ENCODE data around the gene RELCH.
A peak's percentile ranks its signal among the peaks of the same experiment; 100 is the strongest.

The RELCH gene

DNA sequence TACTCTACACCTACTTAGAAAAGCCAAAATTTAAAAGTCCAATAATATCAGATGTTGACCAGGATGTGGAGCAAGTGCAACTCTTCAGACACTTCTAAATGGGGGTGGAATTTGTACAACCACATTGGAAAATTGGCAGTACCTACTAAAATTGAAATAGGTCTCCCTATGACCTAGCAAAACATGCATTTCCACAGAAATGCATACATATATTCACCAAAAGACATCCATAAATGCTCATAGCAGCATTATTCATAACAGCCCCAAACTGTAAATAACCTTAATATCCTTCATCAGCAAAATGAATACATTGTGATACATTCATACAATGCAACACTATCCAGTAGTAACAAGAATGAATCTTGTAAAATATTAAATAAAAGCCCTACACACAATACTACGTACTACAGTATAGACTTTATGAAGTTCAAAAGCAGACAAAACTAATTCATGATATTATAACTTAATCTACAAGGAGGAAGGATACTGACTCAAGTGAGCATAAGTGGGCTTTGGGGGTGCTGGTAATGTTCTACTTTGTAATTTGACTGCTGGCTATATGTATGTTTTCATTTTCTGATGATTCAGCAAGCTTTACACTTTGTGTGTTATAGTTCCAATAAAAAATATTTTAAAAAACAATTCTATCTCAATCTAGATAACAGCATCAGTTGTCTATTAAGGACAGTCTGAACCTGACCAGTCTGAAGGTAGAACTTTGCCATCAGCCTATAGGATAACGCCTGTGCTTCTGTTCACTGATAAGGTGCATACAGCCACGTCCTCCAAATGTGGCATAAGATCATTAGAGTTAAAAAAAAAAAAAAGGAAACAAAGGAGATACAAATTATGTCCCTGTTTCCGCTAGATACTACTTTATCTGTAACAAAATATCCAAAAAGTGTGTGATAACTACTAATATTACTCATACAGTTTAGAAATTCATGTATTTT is 131.4 kb downstream of the RELCH start:
- Mint-ChIP-seq H3K27ac (no peak overlapping the region), H3K9me3 (no peaks in the 10 kb centered on the region), H3K4me1 (peaks cover 9% of the 10 kb centered on the region), H3K4me3 (no peak overlapping the region), H3K27me3 (peaks cover 34% of the 10 kb centered on the region)
- ATAC-seq = no peak
- no peak for DNase-seq

DNA sequence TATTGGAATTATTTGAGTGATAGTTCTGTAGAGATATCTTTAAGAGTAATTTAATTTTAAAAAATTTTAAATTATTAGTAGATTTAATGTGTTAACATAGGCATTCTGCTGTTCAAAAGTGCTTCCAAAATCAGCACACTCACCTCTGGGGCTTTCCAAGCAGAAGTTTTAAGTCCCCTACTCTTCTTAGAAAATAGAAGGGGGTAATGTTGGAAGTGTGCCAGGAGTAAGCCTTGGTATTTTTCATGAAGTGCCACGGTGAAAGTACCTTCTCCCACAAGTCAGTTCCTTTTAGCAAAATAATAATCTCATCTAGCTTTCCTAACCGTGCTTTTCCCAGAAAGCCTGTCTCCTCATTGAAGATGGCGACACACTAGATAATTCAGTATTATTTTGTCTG is 134.1 kb downstream of the RELCH start:
- ATAC-seq (no peak), DNase-seq (no peak)
- H3K4me3 Mint-ChIP-seq = no peak overlapping the region
- no peak overlapping the region for H3K27ac Mint-ChIP-seq
- peaks cover 55% of the 10 kb centered on the region for H3K27me3 Mint-ChIP-seq
- H3K9me3 Mint-ChIP-seq = no peaks in the 10 kb centered on the region
- H3K4me1 Mint-ChIP-seq = peaks cover 27% of the 10 kb centered on the region

DNA sequence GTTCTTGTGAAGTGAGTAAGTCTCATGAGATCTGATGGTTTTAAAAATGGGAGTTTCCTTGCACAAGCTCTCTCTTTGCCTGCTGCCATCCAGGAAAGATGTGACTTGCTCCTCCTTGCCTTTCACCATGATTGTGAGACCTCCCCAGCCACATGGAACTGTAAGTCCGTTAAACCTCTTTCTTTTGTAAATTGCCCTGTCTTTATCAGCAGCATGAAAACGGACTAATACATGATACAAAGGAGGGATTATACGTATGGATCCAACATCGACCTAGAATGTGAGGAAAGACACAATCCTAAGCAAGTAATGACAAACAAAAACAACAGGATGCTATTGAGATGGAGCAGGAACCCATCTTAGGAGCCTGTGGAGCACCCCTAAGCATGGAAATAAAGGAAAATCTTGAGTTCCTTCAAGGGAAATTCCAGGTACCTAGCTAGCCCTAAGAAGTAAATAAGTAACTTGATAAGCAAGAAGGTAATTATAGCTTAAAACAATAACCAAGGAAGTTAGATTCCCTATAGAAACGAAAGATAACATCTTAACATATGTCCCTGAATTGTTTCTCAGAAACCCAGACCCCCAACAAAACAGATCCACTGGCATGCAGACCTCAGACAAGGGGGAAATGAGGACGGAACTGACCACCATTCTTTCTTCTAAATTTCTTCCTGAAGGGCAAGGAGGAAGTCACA is 136.6 kb downstream of the RELCH start:
- H3K4me1 Mint-ChIP-seq = peaks cover 39% of the 10 kb centered on the region
- H3K27me3 Mint-ChIP-seq = peaks cover 64% of the 10 kb centered on the region
- no peak overlapping the region for H3K27ac Mint-ChIP-seq
- ATAC-seq = no peak
- H3K9me3 Mint-ChIP-seq = no peaks in the 10 kb centered on the region
- no peak for DNase-seq
- H3K4me3 Mint-ChIP-seq = peak overlapping the region in 1 of 2 donors; percentile 21

DNA sequence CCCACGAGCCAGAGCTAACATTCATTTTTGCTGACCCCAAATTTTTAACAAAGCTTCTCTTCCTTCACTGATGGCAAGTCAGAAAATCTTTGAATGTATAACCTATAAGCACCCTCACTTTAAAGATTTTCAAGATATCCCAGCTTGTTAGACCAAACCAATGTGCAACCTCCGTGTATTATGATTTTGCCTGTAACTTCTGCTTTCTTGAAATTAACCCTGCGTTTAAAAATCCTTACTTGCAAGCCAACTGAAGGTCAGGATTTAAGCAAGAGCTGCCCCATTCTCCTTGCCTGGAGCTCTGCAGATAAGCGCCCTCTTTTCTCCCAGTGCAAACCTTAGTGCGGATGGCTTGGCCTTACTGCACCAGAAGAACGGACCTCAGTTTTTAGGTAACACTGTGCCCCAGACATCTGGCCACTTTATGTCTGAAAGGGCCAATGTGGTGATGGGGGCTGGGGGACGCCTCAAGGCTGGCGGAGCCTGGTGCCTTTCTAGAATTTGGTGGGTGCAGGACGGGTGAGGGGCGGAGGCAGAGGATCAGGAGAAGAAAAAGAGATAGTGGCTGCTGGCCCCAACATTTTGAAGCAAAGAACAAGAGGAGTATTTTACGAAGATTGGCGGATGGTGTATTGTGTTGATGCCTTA is 137.2 kb downstream of the RELCH start:
- DNase-seq (no peak), ATAC-seq (no peak)
- Mint-ChIP-seq H3K4me3 (peak overlapping the region; percentile 67 to 74), H3K4me1 (peaks cover 46% of the 10 kb centered on the region), H3K27me3 (peaks cover 71% of the 10 kb centered on the region), H3K27ac (peak overlapping the region in 1 of 2 donors; percentile 41), H3K9me3 (no peaks in the 10 kb centered on the region)

DNA sequence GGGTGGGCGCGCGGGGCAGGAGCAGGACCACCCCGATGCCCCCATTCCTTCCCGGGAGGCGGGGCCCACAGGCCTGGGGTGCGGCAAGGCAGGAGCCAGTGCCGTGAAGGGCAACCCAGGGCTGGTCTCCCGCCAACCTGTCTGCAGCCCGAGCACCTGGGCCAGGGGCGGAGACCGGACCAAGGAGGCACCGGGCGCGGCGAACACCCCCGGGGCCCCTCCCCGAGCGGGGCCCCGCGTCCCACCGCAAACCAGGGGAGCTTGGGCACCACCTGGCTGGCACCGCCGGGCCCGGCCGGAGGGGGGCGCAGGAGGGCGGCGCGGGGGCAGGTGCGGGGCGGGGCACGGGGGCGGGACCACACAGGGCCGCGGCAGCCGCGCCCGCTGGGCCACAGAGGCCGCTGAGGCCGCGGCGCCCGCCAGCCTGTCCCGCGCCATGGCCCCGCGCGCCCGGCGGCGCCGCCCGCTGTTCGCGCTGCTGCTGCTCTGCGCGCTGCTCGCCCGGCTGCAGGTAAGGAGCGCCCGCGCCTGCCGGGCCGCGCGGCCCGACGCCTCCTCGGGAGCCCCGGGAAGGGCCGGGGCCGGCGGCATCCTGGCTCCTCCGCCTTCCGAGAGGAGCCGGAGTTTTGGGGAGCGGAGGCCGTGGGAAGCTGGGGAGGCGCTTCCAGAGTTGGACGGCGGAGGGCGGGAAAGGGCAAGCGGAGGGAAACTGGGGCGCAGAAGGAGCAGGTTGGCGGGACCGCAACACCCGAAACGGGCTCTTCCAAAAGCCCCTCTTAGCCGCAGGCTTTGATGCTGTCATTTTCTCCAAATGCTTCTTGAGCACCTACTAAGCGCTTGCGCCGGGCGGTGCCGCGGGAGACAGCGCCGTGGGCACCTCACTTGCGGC is 138.1 kb downstream of the RELCH start, which contains the start of gene TNFRSF11A:
Gene TNFRSF11A (plus strand): TSS at position 394 of the 889 bp plus-strand sequence. CDS start 43 bp downstream, at position 437.
- H3K4me3 Mint-ChIP-seq = peak within 1 kb of the TSS; percentile 80 to 94
- ATAC-seq (peak; percentile 80), DNase-seq (peak; percentile 52 to 73)
- H3K27me3 Mint-ChIP-seq = peaks cover 80% of the 10 kb centered on the region
- peak within 1 kb of the TSS in 1 of 2 donors; percentile 41 for H3K27ac Mint-ChIP-seq
- no peaks in the 10 kb centered on the region for H3K9me3 Mint-ChIP-seq
- peaks cover 54% of the 10 kb centered on the region for H3K4me1 Mint-ChIP-seq

DNA sequence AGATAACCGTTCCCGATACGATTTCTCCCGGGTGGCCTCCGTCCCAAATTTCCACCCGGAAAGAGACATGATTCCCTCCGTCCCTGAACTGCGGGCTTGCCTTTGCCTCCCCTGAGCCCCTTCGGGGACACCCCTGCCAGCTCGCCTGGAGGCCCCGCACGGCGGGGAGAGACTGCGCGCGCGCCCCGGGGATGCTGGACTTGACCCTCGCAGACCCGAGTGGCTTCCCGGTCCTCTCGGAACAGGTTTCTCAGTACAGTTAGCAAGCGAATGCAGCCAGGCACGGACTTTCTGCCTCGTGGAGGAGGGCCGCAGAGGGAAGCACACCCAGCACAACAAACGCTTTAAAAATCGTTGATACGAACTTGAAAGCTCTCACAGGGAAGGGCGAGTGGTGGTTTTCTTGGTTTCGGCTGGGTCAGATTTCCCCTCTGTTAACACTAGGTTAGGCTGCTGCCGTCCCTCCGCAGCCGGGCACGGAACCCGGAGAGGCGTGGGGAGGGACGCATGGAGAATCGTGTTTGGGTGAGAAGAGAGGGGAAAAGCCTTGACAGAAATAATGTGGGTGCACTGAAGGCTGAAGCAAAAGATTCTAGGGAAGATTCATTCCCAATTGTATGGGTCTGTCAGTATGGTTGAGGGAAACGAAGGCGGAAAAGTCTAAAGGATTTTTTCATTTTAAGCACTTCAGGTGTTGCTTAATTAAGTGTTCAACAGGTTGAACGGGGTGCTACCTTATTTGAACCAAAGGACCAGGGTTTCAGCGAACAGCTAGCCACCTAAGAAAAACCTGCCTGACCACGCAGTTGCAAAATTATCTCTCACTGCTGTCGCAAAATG is 139.0 kb downstream of the RELCH start:
- Mint-ChIP-seq H3K27me3 (peaks cover 87% of the 10 kb centered on the region), H3K4me3 (peak overlapping the region; percentile 80 to 94), H3K27ac (no peak overlapping the region), H3K9me3 (no peaks in the 10 kb centered on the region), H3K4me1 (peaks cover 60% of the 10 kb centered on the region)
- ATAC-seq (peak; percentile 42), DNase-seq (peak; percentile 36 to 38)

DNA sequence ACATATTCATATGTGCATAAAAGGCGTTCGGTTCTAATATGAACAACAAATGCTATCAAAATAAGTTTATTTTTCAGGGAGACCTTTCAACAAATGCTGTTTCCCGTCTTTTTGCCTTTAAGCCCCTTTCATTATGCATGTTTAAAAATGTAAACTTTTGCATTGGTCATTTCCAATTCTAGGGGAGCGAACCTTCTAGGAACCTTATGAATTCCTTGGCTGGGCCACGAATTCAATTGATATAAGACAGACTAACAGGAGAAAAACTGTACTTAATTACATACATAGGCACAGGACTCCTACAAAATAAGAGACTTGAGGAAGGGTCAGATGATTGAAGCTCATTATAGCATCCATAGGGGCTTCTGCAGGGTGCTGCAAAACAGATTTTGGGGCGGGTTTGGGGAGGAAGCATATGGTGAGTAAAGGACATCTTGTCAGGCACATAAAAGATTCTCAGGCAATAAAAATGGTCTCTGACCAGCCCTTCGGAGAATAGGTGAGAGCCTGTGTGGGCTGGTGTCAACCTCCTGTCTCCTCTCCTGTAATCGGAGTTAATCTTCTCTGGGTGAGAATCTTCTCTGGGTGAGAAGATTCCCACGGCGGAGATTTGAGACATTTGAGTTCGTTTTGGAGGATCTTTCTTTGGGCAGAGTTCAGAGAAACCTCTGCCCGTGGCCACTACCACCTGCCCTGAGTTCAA is 139.7 kb downstream of the RELCH start:
- H3K27me3 Mint-ChIP-seq = peaks cover 91% of the 10 kb centered on the region

DNA sequence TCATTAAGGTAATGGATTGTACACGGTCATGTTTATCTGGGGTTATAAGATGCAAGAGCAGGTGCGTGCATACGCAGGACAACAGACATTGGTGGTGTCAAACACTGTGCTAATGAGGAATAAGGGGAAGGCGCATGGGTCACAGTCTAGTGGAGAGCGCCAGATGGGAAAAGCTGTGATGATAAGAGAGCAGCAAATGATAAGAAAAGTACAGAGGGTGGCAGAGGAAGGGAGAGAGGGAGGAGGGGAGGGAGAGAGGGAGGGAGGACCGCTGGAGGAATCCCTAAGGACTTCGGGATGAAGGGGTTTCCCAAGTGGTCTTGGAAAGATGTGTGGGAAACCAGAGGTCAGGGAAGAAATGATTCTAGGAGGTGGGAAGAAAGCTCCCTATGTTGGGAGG is 140.9 kb downstream of the RELCH start:
- DNase-seq (no peak), ATAC-seq (no peak)
- H3K4me1 Mint-ChIP-seq = peaks cover 64% of the 10 kb centered on the region
- peaks cover 89% of the 10 kb centered on the region for H3K27me3 Mint-ChIP-seq
- H3K4me3 Mint-ChIP-seq = no peak overlapping the region
- no peaks in the 10 kb centered on the region for H3K9me3 Mint-ChIP-seq
- no peak overlapping the region for H3K27ac Mint-ChIP-seq

More for the DNA sequence above, 139.7 kb downstream of the RELCH start:
- H3K27ac Mint-ChIP-seq = no peak overlapping the region
- H3K4me1 Mint-ChIP-seq = peaks cover 62% of the 10 kb centered on the region
- peak overlapping the region in 1 of 2 donors; percentile 80 for H3K4me3 Mint-ChIP-seq
- DNase-seq (no peak), ATAC-seq (no peak)
- no peaks in the 10 kb centered on the region for H3K9me3 Mint-ChIP-seq

DNA sequence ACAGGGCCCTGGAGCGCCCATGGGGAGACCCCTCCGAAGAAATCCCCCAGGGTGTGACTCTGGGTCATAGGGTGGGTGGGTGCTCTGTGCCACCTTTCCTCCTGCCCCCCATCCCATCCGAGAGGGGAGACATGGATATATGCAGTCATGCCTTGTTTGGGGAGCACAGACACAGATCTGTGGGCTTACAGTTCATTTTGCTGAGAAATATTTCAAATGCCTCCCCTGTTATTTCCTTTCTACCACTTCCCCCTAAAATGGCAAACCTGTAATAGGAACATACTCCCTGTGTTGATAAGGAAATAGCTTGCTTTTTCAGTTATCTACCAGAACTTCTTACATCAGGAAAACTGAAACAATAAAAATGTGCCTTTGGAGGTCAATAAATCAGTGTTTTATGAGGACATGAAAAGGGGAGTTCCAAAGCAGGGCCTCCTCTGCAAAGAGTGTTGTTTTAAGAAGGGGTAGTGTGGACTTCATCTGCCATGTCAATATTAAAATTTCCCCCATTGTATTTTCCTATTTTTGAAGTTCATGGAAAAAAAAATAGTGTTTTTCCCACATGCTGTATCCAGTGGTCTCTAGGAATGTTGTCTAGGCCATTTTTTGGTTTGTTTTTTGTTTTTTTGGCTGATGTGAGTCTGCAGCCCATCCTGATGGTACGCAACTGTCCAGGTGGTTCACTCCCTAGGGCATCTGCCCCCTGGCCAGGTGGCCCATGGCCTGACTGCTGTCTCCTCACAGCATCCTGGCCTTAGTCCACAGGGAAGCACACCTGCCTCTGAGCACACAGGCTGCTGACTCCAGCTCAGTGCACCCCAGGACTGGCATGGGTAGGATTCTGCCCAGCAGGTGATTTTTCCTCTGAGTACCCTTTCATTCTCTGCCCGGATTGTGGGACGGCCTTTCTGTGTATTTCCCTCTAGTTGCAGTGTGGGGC is 141.8 kb downstream of the RELCH start:
- Mint-ChIP-seq H3K27me3 (peaks cover 86% of the 10 kb centered on the region), H3K4me3 (peak overlapping the region in 1 of 2 donors; percentile 70), H3K27ac (peak overlapping the region in 1 of 2 donors; percentile 48)

DNA sequence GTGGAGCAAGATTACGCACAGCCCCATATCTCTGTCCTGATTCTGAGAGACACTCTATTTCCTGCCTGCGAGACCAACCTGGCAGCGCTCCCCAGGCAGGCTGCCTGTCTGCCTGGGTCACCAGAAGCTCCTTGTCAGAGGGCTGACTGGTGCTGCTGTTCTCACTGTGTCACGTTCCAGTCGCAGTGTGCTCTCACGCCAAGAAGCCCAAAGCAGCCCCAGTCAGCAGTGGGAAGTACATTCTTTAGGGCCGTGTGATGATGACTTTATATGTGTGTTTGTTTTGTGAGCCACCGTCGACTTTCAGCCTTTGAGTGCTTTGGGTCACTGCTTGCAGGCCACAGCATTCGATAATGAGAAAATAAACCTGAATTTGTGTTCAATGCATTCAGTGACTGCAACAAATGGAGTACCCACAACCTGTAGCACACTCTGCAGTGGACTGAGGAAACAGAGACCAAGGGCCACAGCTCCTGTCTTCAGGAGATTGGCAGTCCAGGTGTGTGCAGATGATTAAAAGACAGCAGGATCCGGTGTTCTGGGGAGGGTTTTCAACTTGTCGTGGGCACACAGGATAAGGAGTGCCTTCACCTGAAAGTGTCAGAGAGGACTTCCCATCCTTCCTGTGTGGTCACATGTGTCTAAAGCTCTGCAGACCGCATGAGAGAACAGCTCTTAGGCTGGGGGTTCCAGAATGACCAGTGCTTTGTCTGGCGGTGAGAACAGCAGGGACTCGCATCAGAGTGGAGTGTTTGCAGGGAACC is 142.8 kb downstream of the RELCH start:
- Mint-ChIP-seq H3K27me3 (peaks cover 75% of the 10 kb centered on the region), H3K4me3 (peak overlapping the region in 1 of 2 donors; percentile 70), H3K4me1 (peaks cover 48% of the 10 kb centered on the region), H3K27ac (peak overlapping the region in 1 of 2 donors; percentile 48), H3K9me3 (no peaks in the 10 kb centered on the region)
- peak; percentile 67 for ATAC-seq
- peak in 1 of 2 donors; percentile 24 for DNase-seq

More for the DNA sequence above, 141.8 kb downstream of the RELCH start:
- peaks cover 57% of the 10 kb centered on the region for H3K4me1 Mint-ChIP-seq
- no peak for ATAC-seq
- DNase-seq = no peak
- H3K9me3 Mint-ChIP-seq = no peaks in the 10 kb centered on the region

DNA sequence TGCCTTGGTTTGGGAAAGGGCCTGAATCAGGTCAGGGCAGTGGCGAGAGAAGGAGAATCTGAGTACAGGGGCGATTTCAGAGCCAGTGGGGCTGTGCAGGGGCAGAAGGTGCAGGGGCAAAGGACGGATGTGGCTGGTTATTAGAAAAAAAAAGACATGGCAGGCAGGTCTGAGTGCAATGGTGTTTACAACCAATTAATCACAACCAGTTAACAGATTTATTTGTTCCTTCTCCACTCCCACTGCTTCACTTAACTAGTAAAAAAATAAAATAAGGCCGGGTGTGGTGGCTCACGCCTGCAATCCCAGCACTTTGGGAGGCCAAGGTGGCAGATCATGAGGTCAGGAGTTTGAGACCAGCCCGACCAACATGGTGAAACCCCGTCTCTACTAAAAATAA is 143.6 kb downstream of the RELCH start:
- Mint-ChIP-seq H3K4me3 (no peak overlapping the region), H3K27ac (no peak overlapping the region), H3K9me3 (no peaks in the 10 kb centered on the region), H3K27me3 (peaks cover 74% of the 10 kb centered on the region), H3K4me1 (peaks cover 48% of the 10 kb centered on the region)
- ATAC-seq (no peak), DNase-seq (no peak)
